ENCODE measurements around the gene SLC25A21.

DNA sequence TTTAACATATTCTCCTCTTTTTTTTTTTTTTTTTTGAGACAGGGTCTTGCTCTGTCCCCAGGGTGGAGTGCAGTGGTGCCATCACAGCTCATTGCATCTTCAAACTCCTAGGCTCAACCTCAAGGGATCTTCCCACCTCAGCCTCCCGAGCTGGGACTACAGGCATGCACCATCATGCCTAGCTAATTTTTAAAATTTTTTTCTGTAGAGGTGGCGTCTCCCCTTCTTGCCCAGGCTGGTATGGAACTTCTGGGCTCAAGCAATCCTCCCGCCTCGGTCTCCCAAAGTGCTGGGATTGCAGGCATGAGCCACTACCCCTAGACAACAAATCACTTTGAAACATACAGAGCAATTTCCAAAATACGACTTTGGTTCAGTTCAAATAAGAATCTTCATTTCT, 355.9 kb downstream of the SLC25A21 start:
- TF ChIP-seq, protein P1, sequence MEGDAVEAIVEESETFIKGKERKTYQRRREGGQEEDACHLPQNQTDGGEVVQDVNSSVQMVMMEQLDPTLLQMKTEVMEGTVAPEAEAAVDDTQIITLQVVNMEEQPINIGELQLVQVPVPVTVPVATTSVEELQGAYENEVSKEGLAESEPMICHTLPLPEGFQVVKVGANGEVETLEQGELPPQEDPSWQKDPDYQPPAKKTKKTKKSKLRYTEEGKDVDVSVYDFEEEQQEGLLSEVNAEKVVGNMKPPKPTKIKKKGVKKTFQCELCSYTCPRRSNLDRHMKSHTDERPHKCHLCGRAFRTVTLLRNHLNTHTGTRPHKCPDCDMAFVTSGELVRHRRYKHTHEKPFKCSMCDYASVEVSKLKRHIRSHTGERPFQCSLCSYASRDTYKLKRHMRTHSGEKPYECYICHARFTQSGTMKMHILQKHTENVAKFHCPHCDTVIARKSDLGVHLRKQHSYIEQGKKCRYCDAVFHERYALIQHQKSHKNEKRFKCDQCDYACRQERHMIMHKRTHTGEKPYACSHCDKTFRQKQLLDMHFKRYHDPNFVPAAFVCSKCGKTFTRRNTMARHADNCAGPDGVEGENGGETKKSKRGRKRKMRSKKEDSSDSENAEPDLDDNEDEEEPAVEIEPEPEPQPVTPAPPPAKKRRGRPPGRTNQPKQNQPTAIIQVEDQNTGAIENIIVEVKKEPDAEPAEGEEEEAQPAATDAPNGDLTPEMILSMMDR (IDR thresholded peaks at IDR 0.05) = no peak
- no peak for TF ChIP-seq POLR2A (IDR thresholded peaks at IDR 0.05)

All from lower leg skin (tissue), 3 donors.